Activated CD4-positive, alpha-beta T cell treated with anti-CD3 and anti-CD28 coated beads for 36 hours (primary cell): ENCODE results near the gene FMO1. TPM values are rescaled to one million over a fixed set of nuclear protein-coding genes. Genes with fewer than 3 reads are reported as not detected.

Experiments used
- ATAC-seq: fragments of 200-7000 bp; cut with Tn5 transposase; one replicate; pipeline ENCODE4 v1.10.0; 2021; ENCODE audit warnings: mild to moderate bottlenecking, moderate library complexity
- CTCF ChIA-PET: fragments of 350-600 bp; sonication (Branson Sonifier 250); formaldehyde crosslinking; loops from one replicate; lab custom pipeline; 2021; ENCODE audit warnings: antibody characterized with exemption; lab: Charles Lee
- POLR2A ChIA-PET: fragments of 350-600 bp; sonication (Branson Sonifier 250); formaldehyde crosslinking; loops from one replicate; lab custom pipeline; 2021; ENCODE audit warnings: antibody characterized with exemption, inconsistent platforms; lab: Charles Lee
- DNase-seq: peaks from one replicate; pipeline ENCODE4 v3.0.0-alpha.2; 2020
- H3K27ac Mint-ChIP-seq: one replicate; pipeline ENCODE4 v1.8.0; 2021; ENCODE audit warnings: mixed read lengths
- H3K27me3 Mint-ChIP-seq: one replicate; pipeline ENCODE4 v1.8.0; 2021; ENCODE audit warnings: mixed read lengths
- H3K36me3 Mint-ChIP-seq: one replicate; pipeline ENCODE4 v1.8.0; 2021; ENCODE audit warnings: low read depth, mixed read lengths
- H3K4me1 Mint-ChIP-seq: one replicate; pipeline ENCODE4 v1.8.0; 2021; ENCODE audit warnings: mixed read lengths
- H3K4me3 Mint-ChIP-seq: one replicate; pipeline ENCODE4 v1.8.0; 2021; ENCODE audit warnings: mild to moderate bottlenecking, moderate library complexity, mixed read lengths
- H3K9me3 Mint-ChIP-seq: one replicate; pipeline ENCODE4 v1.8.0; 2021; ENCODE audit warnings: low read depth, mixed read lengths
- intact Hi-C, 2 experiments: fragments of 100-400 bp; cut with DNase I in 1 of 2; cut with micrococcal nuclease in 1 of 2; formaldehyde crosslinking; loops; one replicate each; pipeline versions ENCODE4 v1.14.2 to v1.15.1; 2022 to 2024; cut with DNase I, micrococcal nuclease
- total RNA-seq, 2 experiments: library from RNA; stranded (reverse); gene quantifications; one replicate each; pipeline ENCODE4 v1.2.3, GENCODE V29; 2021

The FMO1 gene
- total RNA-seq, 2 experiments from 2014 or later, result not detected

DNA sequence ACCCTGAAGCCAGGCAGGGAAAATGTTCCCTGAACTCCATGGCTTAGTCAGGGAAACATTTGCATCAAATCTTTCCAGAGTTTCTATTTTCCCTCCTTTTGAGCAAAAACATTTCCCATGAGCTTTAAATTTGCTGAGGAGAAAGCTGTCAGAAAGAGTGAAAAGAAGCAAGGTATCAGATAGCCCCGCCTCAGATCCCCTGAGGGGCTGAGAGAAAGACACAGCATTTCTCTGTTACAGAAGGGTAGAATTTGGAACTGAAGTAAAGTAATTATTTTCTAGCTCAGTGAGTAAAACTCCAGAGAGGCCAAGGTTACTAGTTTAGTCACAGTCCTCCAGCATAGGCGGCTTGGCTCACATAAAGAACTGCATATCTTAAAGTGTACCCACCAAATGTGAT, 10.6 kb downstream of the FMO1 start:
- ChIA-PET CTCF (interaction anchor here (0.9 to 1.0 kb wide), 2 partner anchors 14 to 109 kb away, joined by 3 read pairs; no protein-coding TSS in a partner anchor), POLR2A (no interaction called here)
- peaks cover 12% of the 10 kb centered on the region for H3K27me3 Mint-ChIP-seq
- H3K27ac Mint-ChIP-seq, result no peak overlapping the region
- DNase-seq (no peak), ATAC-seq (no peak)
- H3K9me3 Mint-ChIP-seq, result no peaks in the 10 kb centered on the region
- H3K4me1 Mint-ChIP-seq, result no peaks in the 10 kb centered on the region
- intact Hi-C loops, result no loop called here
- no peak overlapping the region for H3K4me3 Mint-ChIP-seq
- H3K36me3 Mint-ChIP-seq, result no peaks in the 10 kb centered on the region

DNA sequence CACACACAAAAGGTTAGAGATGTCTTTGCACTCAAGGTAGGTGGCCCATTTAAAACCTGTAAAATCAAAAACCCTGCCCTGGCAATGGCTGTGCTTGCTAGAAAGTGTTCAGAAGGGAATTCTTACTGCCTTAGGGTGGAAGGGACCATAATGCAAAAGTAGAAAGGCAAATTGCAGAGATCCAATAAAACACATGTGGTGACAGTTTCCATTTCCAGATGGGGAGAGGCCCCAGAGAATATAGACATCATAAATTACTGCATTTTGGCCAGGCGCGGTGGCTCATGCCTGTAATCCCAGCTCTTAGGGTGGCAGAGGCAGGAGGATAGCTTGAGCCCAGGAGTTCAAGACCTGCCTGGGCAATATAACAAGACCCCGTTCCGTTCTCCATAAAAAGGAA, 13.0 kb downstream of the FMO1 start:
- Mint-ChIP-seq H3K9me3 (no peaks in the 10 kb centered on the region), H3K27me3 (peaks cover 4% of the 10 kb centered on the region), H3K4me1 (no peaks in the 10 kb centered on the region), H3K27ac (no peak overlapping the region), H3K4me3 (no peak overlapping the region), H3K36me3 (no peaks in the 10 kb centered on the region)
- CTCF ChIA-PET, result no interaction called here
- intact Hi-C loops, result no loop called here
- ATAC-seq, result no peak
- POLR2A ChIA-PET, result no interaction called here
- DNase-seq, result no peak

DNA sequence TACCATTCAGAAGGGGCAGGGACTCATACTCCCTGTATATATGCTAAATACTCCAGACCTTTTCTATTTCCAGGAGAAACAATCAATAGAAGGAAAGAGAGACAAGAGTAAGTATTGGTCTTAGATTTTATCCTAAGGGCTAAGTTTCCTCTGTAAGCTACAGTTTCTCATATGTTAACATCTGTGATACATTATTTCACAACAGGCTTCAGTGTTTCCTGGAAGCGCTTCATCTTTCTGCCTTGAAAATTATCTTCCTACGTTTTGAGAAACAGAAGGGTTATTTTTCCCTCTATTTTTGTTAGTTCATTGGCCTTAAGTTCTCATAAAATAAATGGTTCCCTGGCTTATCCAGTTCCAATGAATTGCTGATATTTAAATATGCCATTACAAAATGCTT, 15.6 kb downstream of the FMO1 start:
- POLR2A ChIA-PET, result no interaction called here
- CTCF ChIA-PET, result interaction anchor here (1.2 kb wide), 1 partner anchor 10 kb away, joined by 3 read pairs; no protein-coding TSS in a partner anchor

DNA sequence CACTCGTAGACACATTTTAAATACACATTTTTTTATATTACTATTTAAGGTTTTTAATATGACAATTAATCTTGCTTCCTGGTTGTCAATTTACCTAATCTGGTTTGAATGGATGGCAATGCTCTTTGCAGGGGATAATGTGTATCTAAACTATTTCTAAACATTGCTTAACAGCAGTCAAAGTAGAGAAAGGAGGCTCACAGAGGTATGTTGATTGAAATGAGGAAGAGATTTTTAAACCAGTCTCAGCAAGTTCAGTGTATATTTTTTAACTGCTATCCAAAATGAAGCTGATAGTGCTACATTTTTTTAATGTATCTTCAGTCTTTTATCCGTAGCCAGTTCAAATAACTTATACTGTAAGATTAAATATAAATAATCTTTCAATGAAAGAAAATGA, 17.4 kb downstream of the FMO1 start:
- no peak overlapping the region for H3K27ac Mint-ChIP-seq
- ATAC-seq (no peak), DNase-seq (no peak)
- H3K4me3 Mint-ChIP-seq, result no peak overlapping the region
- ChIA-PET POLR2A (no interaction called here), CTCF (no interaction called here)
- H3K9me3 Mint-ChIP-seq, result no peaks in the 10 kb centered on the region
- no peaks in the 10 kb centered on the region for H3K4me1 Mint-ChIP-seq
- intact Hi-C loops, result no loop called here
- H3K36me3 Mint-ChIP-seq, result no peaks in the 10 kb centered on the region
- peaks cover 16% of the 10 kb centered on the region for H3K27me3 Mint-ChIP-seq

More for the DNA sequence above, 15.6 kb downstream of the FMO1 start:
- intact Hi-C loops, result no loop called here
- Mint-ChIP-seq H3K27ac (no peak overlapping the region), H3K27me3 (peaks cover 13% of the 10 kb centered on the region), H3K4me3 (no peak overlapping the region), H3K9me3 (no peaks in the 10 kb centered on the region), H3K36me3 (no peaks in the 10 kb centered on the region), H3K4me1 (no peaks in the 10 kb centered on the region)
- ATAC-seq (no peak), DNase-seq (no peak)

DNA sequence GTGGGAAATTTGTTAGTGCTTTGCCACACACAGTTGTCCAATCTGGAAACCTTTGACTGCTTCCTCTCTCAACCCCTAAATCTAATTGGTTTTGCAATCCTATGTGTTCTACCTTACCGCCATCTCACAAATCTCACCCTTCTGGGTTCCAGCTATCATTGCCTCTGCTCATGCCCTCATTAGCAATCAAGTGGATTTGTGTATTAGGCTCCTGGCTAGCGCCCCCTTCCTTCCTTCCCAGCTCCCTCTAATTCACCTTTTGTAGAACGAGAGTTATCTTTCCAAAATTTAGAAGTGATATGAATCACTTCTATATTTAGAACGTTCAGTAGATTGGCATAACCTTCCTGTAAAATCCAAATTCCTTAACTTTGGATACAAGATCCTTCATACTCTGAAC, 18.6 kb downstream of the FMO1 start:
- Mint-ChIP-seq H3K36me3 (no peaks in the 10 kb centered on the region), H3K27me3 (peaks cover 21% of the 10 kb centered on the region), H3K4me1 (no peaks in the 10 kb centered on the region), H3K27ac (no peak overlapping the region), H3K4me3 (no peak overlapping the region), H3K9me3 (no peaks in the 10 kb centered on the region)
- ATAC-seq, result no peak
- intact Hi-C loops, result no loop called here
- ChIA-PET POLR2A (no interaction called here), CTCF (no interaction called here)
- no peak for DNase-seq

DNA sequence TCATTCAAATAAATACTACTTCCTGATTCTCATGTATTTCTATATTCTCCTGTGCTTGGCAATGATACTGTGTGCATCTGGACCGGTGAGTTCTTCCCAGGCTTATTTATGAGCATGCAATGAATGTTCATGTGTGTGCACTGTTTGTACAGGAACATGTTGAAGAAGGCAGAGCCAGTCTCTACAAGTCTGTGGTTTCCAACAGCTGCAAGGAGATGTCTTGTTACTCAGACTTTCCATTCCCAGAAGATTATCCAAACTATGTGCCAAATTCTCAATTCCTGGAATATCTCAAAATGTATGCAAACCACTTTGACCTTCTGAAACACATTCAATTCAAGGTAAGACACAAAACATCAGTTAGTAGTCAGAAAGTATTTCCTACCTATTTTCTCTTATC, 19.1 kb downstream of the FMO1 start:
- intact Hi-C loops, result no loop called here
- Mint-ChIP-seq H3K27ac (no peak overlapping the region), H3K9me3 (no peaks in the 10 kb centered on the region), H3K4me1 (no peaks in the 10 kb centered on the region), H3K36me3 (no peaks in the 10 kb centered on the region), H3K4me3 (no peak overlapping the region), H3K27me3 (peaks cover 21% of the 10 kb centered on the region)
- DNase-seq, result no peak
- ATAC-seq, result no peak
- ChIA-PET CTCF (no interaction called here), POLR2A (no interaction called here)

DNA sequence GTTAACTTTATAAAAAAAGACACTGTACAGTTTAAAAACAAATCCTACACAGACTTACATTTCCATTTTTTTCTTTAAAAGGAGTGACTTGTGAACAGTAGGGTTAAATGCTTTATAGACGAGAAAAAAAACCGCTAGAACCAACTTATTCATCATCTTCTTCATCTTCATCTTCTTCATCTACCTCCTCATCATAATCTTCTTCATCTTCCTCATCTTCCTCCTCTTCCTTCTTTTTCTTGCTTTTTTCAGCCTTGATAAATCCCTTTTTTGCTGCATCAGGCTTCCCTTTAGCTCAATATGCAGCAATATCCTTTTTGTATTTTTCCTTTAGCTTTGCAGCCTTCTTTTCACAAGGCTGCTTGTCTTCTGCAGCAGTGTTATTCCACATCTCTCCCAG, 22.5 kb downstream of the FMO1 start:
- Mint-ChIP-seq H3K27me3 (peaks cover 29% of the 10 kb centered on the region), H3K27ac (no peak overlapping the region), H3K9me3 (no peaks in the 10 kb centered on the region), H3K4me1 (no peaks in the 10 kb centered on the region), H3K4me3 (no peak overlapping the region), H3K36me3 (no peaks in the 10 kb centered on the region)
- ChIA-PET POLR2A (no interaction called here), CTCF (interaction anchor here (0.7 kb wide), 2 partner anchors 69 to 313 kb away, joined by 3 to 4 read pairs; no protein-coding TSS in a partner anchor)
- ATAC-seq (no peak), DNase-seq (no peak)
- intact Hi-C loops, result no loop called here

DNA sequence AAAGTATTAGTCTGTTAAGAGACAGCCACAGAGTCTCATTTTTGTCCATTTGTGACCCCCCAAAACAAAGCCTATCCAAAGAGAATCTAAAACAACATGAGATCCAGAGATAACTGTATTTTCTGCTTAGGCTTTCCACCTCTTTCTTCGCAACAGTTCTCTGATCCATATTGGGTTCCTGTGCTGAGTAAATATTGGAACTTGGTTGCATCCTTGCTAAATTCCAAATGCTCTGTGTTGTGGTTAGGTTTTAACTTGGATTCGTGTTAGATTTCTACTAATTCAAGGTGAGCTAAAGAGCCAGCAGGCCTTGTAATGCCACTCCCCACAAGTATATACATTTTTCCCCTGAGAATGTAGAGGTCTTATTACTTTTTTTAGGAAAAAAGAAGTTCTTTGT, 29.2 kb downstream of the FMO1 start:
- Mint-ChIP-seq H3K27ac (no peak overlapping the region), H3K4me3 (no peak overlapping the region), H3K36me3 (no peaks in the 10 kb centered on the region), H3K27me3 (peaks cover 20% of the 10 kb centered on the region), H3K4me1 (no peaks in the 10 kb centered on the region), H3K9me3 (no peaks in the 10 kb centered on the region)
- ChIA-PET POLR2A (no interaction called here), CTCF (no interaction called here)
- DNase-seq, result no peak
- no peak for ATAC-seq
- intact Hi-C loops, result no loop called here

DNA sequence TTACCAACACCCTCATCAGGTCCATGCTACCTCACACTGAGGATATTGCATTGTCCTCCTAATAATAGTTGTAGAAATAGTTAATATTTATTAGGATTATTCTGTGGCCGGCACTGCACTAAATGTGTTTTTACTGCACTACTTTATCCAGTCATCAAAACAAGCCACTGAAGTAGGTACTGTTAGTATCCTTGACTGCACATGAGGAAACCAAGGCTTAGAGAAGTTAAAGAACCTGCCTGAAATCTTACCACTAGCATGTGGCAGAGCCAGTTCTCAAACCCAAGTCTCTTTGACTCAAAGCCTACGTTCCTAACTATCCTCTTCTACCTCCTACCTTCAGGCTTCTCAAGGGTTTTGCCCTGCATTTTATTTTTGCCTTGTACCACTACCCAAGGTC, 30.9 kb downstream of the FMO1 start:
- Mint-ChIP-seq H3K27ac (no peak overlapping the region), H3K4me3 (no peak overlapping the region), H3K36me3 (no peaks in the 10 kb centered on the region), H3K4me1 (no peaks in the 10 kb centered on the region), H3K27me3 (peaks cover 18% of the 10 kb centered on the region), H3K9me3 (no peaks in the 10 kb centered on the region)
- no peak for ATAC-seq
- DNase-seq, result no peak
- intact Hi-C loops, result no loop called here
- POLR2A ChIA-PET, result no interaction called here
- CTCF ChIA-PET, result interaction anchor here (0.6 kb wide), 1 partner anchor 597 kb away, joined by 3 read pairs; no protein-coding TSS in a partner anchor

DNA sequence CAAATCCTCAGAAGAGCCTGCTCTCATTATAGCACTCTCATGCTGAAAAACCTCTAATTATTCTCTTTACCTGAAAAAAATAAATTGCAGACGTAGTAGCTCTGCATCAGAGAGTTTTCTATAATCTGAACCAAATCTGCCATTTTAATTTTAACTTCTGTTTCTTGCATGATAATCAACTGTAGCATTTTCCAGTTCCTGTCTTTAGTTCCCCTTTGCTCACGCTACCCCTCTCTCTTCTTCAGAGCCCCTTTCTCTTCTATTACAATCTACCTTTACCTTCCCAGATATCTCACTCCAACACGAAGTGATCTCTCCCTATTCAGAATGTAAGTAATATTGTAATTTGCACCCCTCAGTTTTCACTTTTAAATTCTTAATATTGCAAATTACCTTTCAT, 31.4 kb downstream of the FMO1 start:
- Mint-ChIP-seq H3K27ac (no peak overlapping the region), H3K4me1 (no peaks in the 10 kb centered on the region), H3K36me3 (no peaks in the 10 kb centered on the region), H3K4me3 (no peak overlapping the region), H3K27me3 (peaks cover 18% of the 10 kb centered on the region), H3K9me3 (no peaks in the 10 kb centered on the region)
- no peak for ATAC-seq
- intact Hi-C loops, result no loop called here
- ChIA-PET POLR2A (no interaction called here), CTCF (interaction anchor here (0.6 kb wide), 1 partner anchor 598 kb away, joined by 3 read pairs; no protein-coding TSS in a partner anchor)
- DNase-seq, result no peak

DNA sequence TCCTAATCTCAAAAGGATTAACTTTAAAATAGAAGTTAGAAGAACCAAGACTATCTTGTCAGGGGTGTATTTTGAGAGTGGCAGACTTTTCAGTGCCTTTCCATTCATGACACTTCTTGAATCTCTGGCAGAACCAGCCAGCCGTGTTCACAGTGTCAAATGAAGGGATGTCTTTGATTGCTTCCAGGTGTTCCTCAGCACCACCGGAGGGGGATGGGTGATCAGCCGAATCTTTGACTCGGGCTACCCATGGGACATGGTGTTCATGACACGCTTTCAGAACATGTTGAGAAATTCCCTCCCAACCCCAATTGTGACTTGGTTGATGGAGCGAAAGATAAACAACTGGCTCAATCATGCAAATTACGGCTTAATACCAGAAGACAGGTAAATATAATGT, 32.3 kb downstream of the FMO1 start:
- ChIA-PET POLR2A (no interaction called here), CTCF (no interaction called here)
- intact Hi-C loops, result no loop called here
- Mint-ChIP-seq H3K4me1 (no peaks in the 10 kb centered on the region), H3K27me3 (peaks cover 20% of the 10 kb centered on the region), H3K36me3 (no peaks in the 10 kb centered on the region), H3K9me3 (no peaks in the 10 kb centered on the region), H3K27ac (no peak overlapping the region), H3K4me3 (no peak overlapping the region)
- ATAC-seq (no peak), DNase-seq (no peak)

DNA sequence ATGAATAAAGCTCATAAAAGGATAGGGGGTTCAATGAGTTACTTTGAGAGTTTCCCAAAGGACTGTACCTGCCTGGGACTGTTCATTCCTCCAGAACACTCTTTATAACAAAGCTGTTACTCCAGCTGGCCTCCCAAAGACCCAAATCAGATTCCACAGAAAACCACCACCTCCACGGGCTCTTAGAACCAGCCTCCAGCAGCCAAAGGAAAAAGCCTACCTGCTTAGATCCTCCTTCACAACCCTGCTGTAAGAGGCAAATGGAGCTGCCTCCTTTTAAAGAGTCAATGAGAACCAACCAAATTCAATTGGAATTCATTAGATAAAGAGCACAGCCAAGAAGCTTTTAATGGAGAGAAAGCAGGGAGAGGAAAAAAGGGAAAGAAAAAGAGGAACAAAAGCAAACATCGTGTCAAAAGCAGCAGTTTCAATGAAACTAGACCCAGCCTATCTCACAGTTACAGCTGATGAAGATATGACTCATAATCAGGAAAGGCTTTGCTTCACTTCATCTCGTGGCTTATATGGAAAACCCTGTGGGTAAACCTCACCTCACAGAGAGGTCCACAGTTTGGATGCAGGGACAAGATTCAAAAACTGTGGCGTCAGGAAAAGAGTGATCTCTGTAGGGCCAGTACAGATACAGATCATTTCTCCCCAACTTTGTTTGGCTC, 37.9 kb downstream of the FMO1 start:
- intact Hi-C loops, result no loop called here
- Mint-ChIP-seq H3K27me3 (peaks cover 14% of the 10 kb centered on the region), H3K27ac (no peak overlapping the region), H3K9me3 (no peaks in the 10 kb centered on the region), H3K4me1 (peaks cover 6% of the 10 kb centered on the region), H3K36me3 (no peaks in the 10 kb centered on the region), H3K4me3 (no peak overlapping the region)
- ATAC-seq (peak; percentile 44), DNase-seq (no peak)
- POLR2A ChIA-PET, result no interaction called here
- CTCF ChIA-PET, result interaction anchor here (0.6 to 0.7 kb wide), 2 partner anchors 109 to 625 kb away, joined by 3 read pairs; no protein-coding TSS in a partner anchor
